SU-DHL-6 (cell line): Measurements from ENCODE around the gene PCSK9.

Experiments
- EZH2phosphoT487 ChIP-seq: fragments of 200-600 bp; sonication (generic), shearing (Covaris generic); conservative IDR thresholded peaks from 2 replicates; pipeline ENCODE4 v1.6.1; 2018; ENCODE audit warnings: mild to moderate bottlenecking, antibody characterized with exemption, low read length, moderate library complexity, mixed read lengths
- TF ChIP-seq, protein P1 (sequence below): fragments of 200-600 bp; sonication (generic); IDR thresholded peaks from one replicate; pipeline ENCODE4 v1.5.1; 2017; ENCODE audit warnings: antibody characterized with exemption, mild to moderate bottlenecking, low read length, moderate library complexity; ENCODE audit not compliant: insufficient read depth, poor library complexity, severe bottlenecking

DNA sequence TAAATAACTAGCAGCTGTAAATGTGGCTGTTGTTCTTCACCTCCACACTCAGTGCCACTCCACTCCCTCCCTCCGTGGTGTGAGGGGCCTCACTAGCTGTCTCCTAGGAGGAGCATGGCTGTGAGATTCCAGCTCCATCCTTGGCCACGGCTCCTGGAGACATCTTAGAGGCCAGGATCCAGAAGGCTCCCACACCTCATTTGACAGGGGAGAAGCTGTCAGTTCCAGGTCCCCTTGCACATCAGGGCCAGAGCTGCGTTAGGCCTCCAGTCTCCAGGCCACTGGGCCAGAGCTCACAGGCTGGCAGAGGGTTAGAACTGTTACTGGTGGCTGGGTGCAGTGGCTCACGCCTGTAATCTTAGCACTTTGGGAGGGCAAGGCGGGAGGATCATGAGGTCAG, 15.0 kb downstream of the PCSK9 start:
- TF ChIP-seq, protein P1, sequence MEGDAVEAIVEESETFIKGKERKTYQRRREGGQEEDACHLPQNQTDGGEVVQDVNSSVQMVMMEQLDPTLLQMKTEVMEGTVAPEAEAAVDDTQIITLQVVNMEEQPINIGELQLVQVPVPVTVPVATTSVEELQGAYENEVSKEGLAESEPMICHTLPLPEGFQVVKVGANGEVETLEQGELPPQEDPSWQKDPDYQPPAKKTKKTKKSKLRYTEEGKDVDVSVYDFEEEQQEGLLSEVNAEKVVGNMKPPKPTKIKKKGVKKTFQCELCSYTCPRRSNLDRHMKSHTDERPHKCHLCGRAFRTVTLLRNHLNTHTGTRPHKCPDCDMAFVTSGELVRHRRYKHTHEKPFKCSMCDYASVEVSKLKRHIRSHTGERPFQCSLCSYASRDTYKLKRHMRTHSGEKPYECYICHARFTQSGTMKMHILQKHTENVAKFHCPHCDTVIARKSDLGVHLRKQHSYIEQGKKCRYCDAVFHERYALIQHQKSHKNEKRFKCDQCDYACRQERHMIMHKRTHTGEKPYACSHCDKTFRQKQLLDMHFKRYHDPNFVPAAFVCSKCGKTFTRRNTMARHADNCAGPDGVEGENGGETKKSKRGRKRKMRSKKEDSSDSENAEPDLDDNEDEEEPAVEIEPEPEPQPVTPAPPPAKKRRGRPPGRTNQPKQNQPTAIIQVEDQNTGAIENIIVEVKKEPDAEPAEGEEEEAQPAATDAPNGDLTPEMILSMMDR, result no peak
- no peak for TF ChIP-seq EZH2phosphoT487
